T-cell (primary cell): Measurements from ENCODE around the gene ARHGAP6. TPM values are rescaled to one million over a fixed set of nuclear protein-coding genes. Genes with fewer than 3 reads are reported as not detected.

Source experiments
- ATAC-seq, 4 experiments: fragments of 200-7000 bp in 3 of 4; fragments of 150-1000 bp in 1 of 4; cut with Tn5 transposase; replicated peaks in 1 of 4; 1 replicate in 3 of 4; 2 replicates in 1 of 4; pipeline ENCODE4 v1.10.0; 2021; ENCODE audit warnings: moderate library complexity in 3 of 4, mild to moderate bottlenecking in 2 of 4, moderate number of reproducible peaks in 1 of 4
- CTCF ChIA-PET, 2 donors: fragments of 300-600 bp; sonication (Branson Sonifier 250); formaldehyde crosslinking; loops; one replicate each; lab custom pipeline; 2022; ENCODE audit warnings: antibody characterized with exemption in 2 of 2; lab: Charles Lee
- POLR2A ChIA-PET, 2 donors: fragments of 300-600 bp; sonication (Branson Sonifier 250); formaldehyde crosslinking; loops; one replicate each; lab custom pipeline; 2022; ENCODE audit warnings: antibody characterized with exemption in 2 of 2; lab: Charles Lee
- DNase-seq, 35 experiments: peaks; one replicate each; pipeline versions ENCODE4 v3.0.0 to v3.0.0-alpha.2; 2013 to 2023
- H3K27ac ChIP-seq: one replicate; pipeline ENCODE4 v1.5.1; 2013; ENCODE audit warnings: low read length
- H3K27me3 ChIP-seq, 2 experiments: replicated peaks in 1 of 2; 1 replicate in 1 of 2; 2 replicates in 1 of 2; pipeline versions ENCODE4 v1.6.1 to v1.7.0; 2013; ENCODE audit warnings: low read length in 1 of 2, mixed read lengths in 1 of 2; ENCODE audit not compliant: control insufficient read depth in 2 of 2, insufficient read depth in 2 of 2; ENCODE audit errors: extremely low read depth in 1 of 2
- H3K36me3 ChIP-seq, 2 donors: 1 replicate in 1 of 2; 2 replicates in 1 of 2; pipeline versions ENCODE4 v1.6.1 to v1.7.0; 2013; ENCODE audit warnings: low read length in 1 of 2; ENCODE audit not compliant: control insufficient read depth in 2 of 2, insufficient read depth in 1 of 2; ENCODE audit errors: extremely low read depth in 1 of 2
- H3K4me1 ChIP-seq, 2 experiments: 1 replicate in 1 of 2; 2 replicates in 1 of 2; pipeline versions ENCODE4 v1.6.1 to v1.7.0; 2013; ENCODE audit warnings: low read length in 2 of 2, mixed read lengths in 1 of 2; ENCODE audit not compliant: insufficient read depth in 2 of 2, control insufficient read depth in 1 of 2; ENCODE audit errors: extremely low read depth in 1 of 2
- H3K4me3 ChIP-seq, 2 donors: 1 replicate in 1 of 2; 2 replicates in 1 of 2; pipeline versions ENCODE4 v1.5.1 to v1.7.0; 2013; ENCODE audit warnings: mild to moderate bottlenecking in 2 of 2, low read length in 1 of 2, moderate library complexity in 1 of 2; ENCODE audit not compliant: control insufficient read depth in 1 of 2; ENCODE audit errors: extremely low read depth in 1 of 2
- H3K9me3 ChIP-seq: 2 replicates; pipeline ENCODE4 v1.7.0; 2013
- H3K27ac Mint-ChIP-seq, 2 donors: one replicate each; pipeline ENCODE4 v1.8.0; 2020 to 2021; ENCODE audit warnings: mild to moderate bottlenecking in 2 of 2, mixed read lengths in 2 of 2
- H3K27me3 Mint-ChIP-seq, 2 donors: one replicate each; pipeline ENCODE4 v1.8.0; 2021 to 2022; ENCODE audit warnings: mixed read lengths in 2 of 2
- H3K36me3 Mint-ChIP-seq: one replicate; pipeline ENCODE4 v1.8.0; 2021; ENCODE audit warnings: mixed read lengths
- H3K4me1 Mint-ChIP-seq, 3 donors: one replicate each; pipeline ENCODE4 v1.8.0; 2020 to 2022; ENCODE audit warnings: mixed read lengths in 3 of 3, mild to moderate bottlenecking in 1 of 3
- H3K4me3 Mint-ChIP-seq, 3 donors: one replicate each; pipeline ENCODE4 v1.8.0; 2020 to 2022; ENCODE audit warnings: mild to moderate bottlenecking in 3 of 3, mixed read lengths in 3 of 3, moderate library complexity in 3 of 3
- H3K9me3 Mint-ChIP-seq, 3 donors: one replicate each; pipeline ENCODE4 v1.8.0; 2020 to 2022; ENCODE audit warnings: mixed read lengths in 3 of 3
- WGBS: methylation state at CpG from one replicate; pipeline ENCODE4 v1.1.5; 2013; ENCODE audit warnings: missing lambda C conversion rate; ENCODE audit not compliant: insufficient coverage; 5-methylcytosine and 5-hydroxymethylcytosine counted together
- total RNA-seq, 35 experiments: library from RNA in 6 of 35; stranded (reverse) in 6 of 35; fragments of 120-200 nt in 1 of 35; gene quantifications; one replicate each; pipeline versions ENCODE4 v1.2.1 to v1.2.4 and lab custom pipeline; 2013 to 2026

ARHGAP6 gene
- total RNA-seq, 5 donors from 2014 or later (not counting 1 experiment from before 2014, with no cell fraction given): 0.09 to 0.13 (median 0.12) TPM; not detected in 2

GRCh38 chrX:11419102-11419501, 246.6 kb downstream of the ARHGAP6 start:
- CTCF ChIA-PET: no interaction called here
- Mint-ChIP-seq H3K9me3 (peaks cover 0 to 7% (median 0%) of the 10 kb centered on the region in 3 donors), H3K27me3 (peaks cover 0 to 32% of the 10 kb centered on the region in 2 donors), H3K4me3 (no peak overlapping the region), H3K4me1 (no peaks in the 10 kb centered on the region), H3K27ac (no peak overlapping the region), H3K36me3 (no peaks in the 10 kb centered on the region)
- H3K36me3 ChIP-seq: no peaks in the 10 kb centered on the region
- ATAC-seq (no peak), DNase-seq (no peak)
- H3K27ac ChIP-seq: no peak overlapping the region
- no peak overlapping the region for H3K4me3 ChIP-seq
- no CpG with 5 or more reads among the region's 6 CpGs for WGBS
- no peaks in the 10 kb centered on the region for H3K4me1 ChIP-seq
- H3K9me3 ChIP-seq: no peaks in the 10 kb centered on the region
- H3K27me3 ChIP-seq: no peaks in the 10 kb centered on the region
- POLR2A ChIA-PET: no interaction called here

- DNase-seq (no peak), ATAC-seq (no peak)
- H3K4me3 ChIP-seq: no peak overlapping the region
- WGBS: 80% methylated on average over 3 of the region's 13 CpGs
- H3K27me3 ChIP-seq: no peaks in the 10 kb centered on the region
- Mint-ChIP-seq H3K27ac (no peak overlapping the region), H3K36me3 (no peaks in the 10 kb centered on the region), H3K27me3 (peaks cover 0 to 16% of the 10 kb centered on the region in 2 donors), H3K4me1 (no peaks in the 10 kb centered on the region), H3K4me3 (no peak overlapping the region), H3K9me3 (peaks cover 0 to 4% (median 0%) of the 10 kb centered on the region in 3 donors)
- ChIA-PET CTCF (no interaction called here), POLR2A (no interaction called here)
- H3K27ac ChIP-seq: no peak overlapping the region
- H3K36me3 ChIP-seq: no peaks in the 10 kb centered on the region
- no peaks in the 10 kb centered on the region for H3K9me3 ChIP-seq
- H3K4me1 ChIP-seq: no peaks in the 10 kb centered on the region
These were observed 249.1 kb downstream of the ARHGAP6 start for GRCh38 chrX:11416600-11416999.

DNA sequence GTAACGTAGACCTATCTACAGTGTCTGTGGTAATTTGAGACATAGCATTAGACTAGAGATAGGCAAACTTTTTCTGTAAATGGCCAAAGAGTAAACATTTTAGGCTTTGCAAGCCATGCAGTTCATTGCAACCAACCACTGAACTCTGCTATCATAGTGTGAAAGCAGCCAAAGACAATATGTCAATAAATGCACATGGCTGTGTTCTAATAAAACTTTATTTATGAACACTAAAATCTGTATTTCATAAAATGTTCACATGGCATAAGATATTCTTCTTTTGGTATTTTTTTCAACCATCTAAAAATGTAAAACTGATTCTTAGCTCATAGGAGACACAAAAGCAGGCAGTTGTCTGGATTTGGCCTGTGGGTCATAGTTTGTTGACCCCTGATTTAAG, 251.6 kb downstream of the ARHGAP6 start:
- H3K27me3 ChIP-seq: no peaks in the 10 kb centered on the region
- H3K27me3 Mint-ChIP-seq: peaks cover 0 to 7% of the 10 kb centered on the region in 2 donors
- ChIA-PET CTCF (no interaction called here), POLR2A (no interaction called here)
- H3K27ac Mint-ChIP-seq: no peak overlapping the region
- no peaks in the 10 kb centered on the region for H3K4me1 ChIP-seq
- no peaks in the 10 kb centered on the region for H3K4me1 Mint-ChIP-seq
- no peak overlapping the region for H3K27ac ChIP-seq
- H3K4me3 Mint-ChIP-seq: no peak overlapping the region
- no CpG with 5 or more reads among the region's 1 CpG for WGBS
- ATAC-seq (no peak), DNase-seq (no peak)
- no peaks in the 10 kb centered on the region for H3K36me3 ChIP-seq
- peaks cover 0 to 4% (median 0%) of the 10 kb centered on the region in 3 donors for H3K9me3 Mint-ChIP-seq
- no peaks in the 10 kb centered on the region for H3K9me3 ChIP-seq
- H3K36me3 Mint-ChIP-seq: no peaks in the 10 kb centered on the region
- no peak overlapping the region for H3K4me3 ChIP-seq

DNA sequence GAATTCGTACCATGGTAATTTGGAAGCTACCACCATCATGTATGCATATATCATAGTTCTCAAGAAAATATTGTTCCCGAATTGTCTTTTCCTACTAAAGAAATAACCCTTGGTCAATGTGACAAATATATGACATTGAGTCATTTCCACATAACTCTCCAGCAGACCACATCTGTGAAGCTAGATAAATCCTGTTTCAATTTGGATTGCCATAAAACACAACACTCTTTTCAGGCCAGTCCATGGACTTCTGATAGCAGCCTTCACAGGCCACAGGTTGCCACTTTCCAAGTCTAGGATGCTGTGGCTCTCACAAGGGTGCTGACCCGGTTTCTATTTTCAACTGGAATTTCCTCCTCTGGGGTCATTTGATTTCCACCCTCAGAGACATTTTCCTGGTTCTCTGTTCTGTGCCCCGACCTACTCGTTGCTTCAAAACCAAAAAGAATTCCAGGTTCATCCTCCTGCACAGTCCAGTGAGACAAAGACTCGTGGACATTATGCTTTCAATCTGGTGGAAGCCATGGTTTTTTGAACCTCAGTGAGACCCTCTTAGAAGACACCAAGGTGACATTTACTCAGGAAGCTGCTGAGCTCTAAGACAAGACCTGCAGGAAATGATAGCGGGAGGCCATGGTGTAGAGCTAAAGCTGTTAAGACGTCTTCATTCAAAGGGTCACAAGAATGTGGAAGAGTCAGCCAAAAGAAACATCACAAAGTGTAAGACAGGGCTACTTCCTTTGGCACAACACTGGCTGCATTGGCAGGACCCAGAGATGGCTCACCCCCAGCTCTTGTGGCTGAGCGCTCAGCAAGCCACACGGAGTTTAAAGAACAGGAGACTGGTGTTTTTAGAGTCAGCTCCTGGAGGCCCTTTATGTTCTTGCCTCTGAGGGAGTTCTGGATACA, 252.8 kb downstream of the ARHGAP6 start:
- Histone ChIP-seq H3K27ac (no peak overlapping the region), H3K9me3 (no peaks in the 10 kb centered on the region), H3K4me1 (no peaks in the 10 kb centered on the region), H3K4me3 (no peak overlapping the region), H3K36me3 (no peaks in the 10 kb centered on the region), H3K27me3 (no peaks in the 10 kb centered on the region)
- ChIA-PET POLR2A (no interaction called here), CTCF (no interaction called here)
- ATAC-seq (no peak), DNase-seq (no peak)
- Mint-ChIP-seq H3K36me3 (no peaks in the 10 kb centered on the region), H3K4me1 (no peaks in the 10 kb centered on the region), H3K4me3 (no peak overlapping the region), H3K9me3 (peaks cover 0 to 4% (median 0%) of the 10 kb centered on the region in 3 donors), H3K27me3 (peaks cover 0 to 4% of the 10 kb centered on the region in 2 donors), H3K27ac (no peak overlapping the region)
- 80% methylated on average over 1 of the region's 10 CpGs for WGBS

DNA sequence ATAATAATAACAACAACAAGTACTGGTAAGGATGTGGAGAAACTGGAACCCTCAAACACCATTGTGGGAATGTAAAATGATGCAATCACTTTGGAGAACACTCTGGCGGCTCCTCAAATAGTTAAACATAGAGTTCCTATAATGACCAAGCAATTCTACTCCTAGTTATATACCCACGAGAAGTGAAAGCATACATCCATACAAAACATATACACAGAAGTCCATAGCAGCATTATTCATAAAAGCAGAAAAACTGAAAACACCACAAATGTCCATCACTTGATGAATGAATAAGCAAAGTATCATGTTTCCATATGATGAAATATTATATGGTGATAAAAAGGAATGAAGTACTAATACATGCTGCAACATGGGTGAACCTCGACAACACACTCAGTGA, 255.8 kb downstream of the ARHGAP6 start:
- 80% methylated on average over 1 of the region's 3 CpGs for WGBS
- no peak overlapping the region for H3K4me3 ChIP-seq
- H3K36me3 Mint-ChIP-seq: no peaks in the 10 kb centered on the region
- H3K9me3 Mint-ChIP-seq: no peaks in the 10 kb centered on the region
- no peaks in the 10 kb centered on the region for H3K4me1 ChIP-seq
- ATAC-seq (no peak), DNase-seq (no peak)
- H3K36me3 ChIP-seq: no peaks in the 10 kb centered on the region
- no peak overlapping the region for H3K27ac Mint-ChIP-seq
- H3K27ac ChIP-seq: no peak overlapping the region
- H3K27me3 Mint-ChIP-seq: no peaks in the 10 kb centered on the region
- no peaks in the 10 kb centered on the region for H3K4me1 Mint-ChIP-seq
- no peak overlapping the region for H3K4me3 Mint-ChIP-seq
- ChIA-PET CTCF (no interaction called here), POLR2A (no interaction called here)
- H3K27me3 ChIP-seq: no peaks in the 10 kb centered on the region
- H3K9me3 ChIP-seq: no peaks in the 10 kb centered on the region

DNA sequence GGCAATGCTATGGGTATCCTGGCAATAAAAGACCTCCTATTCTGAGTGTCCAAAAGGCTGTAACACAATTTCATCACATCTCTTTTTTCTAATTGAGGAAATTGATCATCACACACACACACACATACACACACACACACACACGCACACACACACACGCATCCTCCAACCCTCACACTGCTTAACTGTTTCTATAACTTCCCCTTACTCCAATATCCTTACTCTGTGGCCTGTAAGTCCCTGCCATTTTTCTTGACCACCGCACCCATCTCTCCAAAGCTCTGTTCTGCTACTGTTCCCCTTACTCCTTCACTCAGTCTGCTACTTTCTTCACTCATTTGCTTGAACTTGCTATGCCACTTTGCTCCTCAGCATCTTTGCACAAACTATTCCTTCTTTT, 256.9 kb downstream of the ARHGAP6 start:
- H3K4me3 ChIP-seq: no peak overlapping the region
- DNase-seq: no peak
- no peak overlapping the region for H3K27ac ChIP-seq
- Mint-ChIP-seq H3K27ac (no peak overlapping the region), H3K27me3 (peaks cover 0 to 3% of the 10 kb centered on the region in 2 donors), H3K9me3 (no peaks in the 10 kb centered on the region), H3K4me1 (no peaks in the 10 kb centered on the region), H3K4me3 (no peak overlapping the region), H3K36me3 (no peaks in the 10 kb centered on the region)
- CTCF ChIA-PET: no interaction called here
- POLR2A ChIA-PET: no interaction called here
- no peaks in the 10 kb centered on the region for H3K36me3 ChIP-seq
- no peaks in the 10 kb centered on the region for H3K9me3 ChIP-seq
- no peaks in the 10 kb centered on the region for H3K27me3 ChIP-seq
- 89% methylated on average over 3 of the region's 3 CpGs for WGBS
- no peak for ATAC-seq
- H3K4me1 ChIP-seq: no peaks in the 10 kb centered on the region
